Measurements from ENCODE around the gene CHN2.

Gene CHN2

GRCh38 chr7:29194594-29195427, at the start of gene CHN2:
Gene CHN2, plus strand, starts transcription at chr7:29194775.
- Histone ChIP-seq H3K4me2 (ENCODE audit: low read length) (peak within 1 kb of the TSS; percentile 75), H3K79me2 (no peaks in the 10 kb centered on the region), H3K27ac (no peak within 1 kb of the TSS), H3K36me3 (ENCODE audit: control insufficient read depth, insufficient read depth, low read length) (no peaks in the 10 kb centered on the region), H3K27me3 (ENCODE audit: control insufficient read depth, insufficient read depth, low read length) (no peaks in the 10 kb centered on the region), H3K4me1 (no peaks in the 10 kb centered on the region), H3K9ac (no peak within 1 kb of the TSS), H3K4me3 (ENCODE audit: low read depth, low read length) (peak within 1 kb of the TSS; percentile 57), H2AFZ (peak within 1 kb of the TSS; percentile 79), H3K9me3 (ENCODE audit: control insufficient read depth, low read length) (no peaks in the 10 kb centered on the region)
- no peak for TF ChIP-seq CTCF (IDR thresholded peaks at IDR 0.05)

DNA sequence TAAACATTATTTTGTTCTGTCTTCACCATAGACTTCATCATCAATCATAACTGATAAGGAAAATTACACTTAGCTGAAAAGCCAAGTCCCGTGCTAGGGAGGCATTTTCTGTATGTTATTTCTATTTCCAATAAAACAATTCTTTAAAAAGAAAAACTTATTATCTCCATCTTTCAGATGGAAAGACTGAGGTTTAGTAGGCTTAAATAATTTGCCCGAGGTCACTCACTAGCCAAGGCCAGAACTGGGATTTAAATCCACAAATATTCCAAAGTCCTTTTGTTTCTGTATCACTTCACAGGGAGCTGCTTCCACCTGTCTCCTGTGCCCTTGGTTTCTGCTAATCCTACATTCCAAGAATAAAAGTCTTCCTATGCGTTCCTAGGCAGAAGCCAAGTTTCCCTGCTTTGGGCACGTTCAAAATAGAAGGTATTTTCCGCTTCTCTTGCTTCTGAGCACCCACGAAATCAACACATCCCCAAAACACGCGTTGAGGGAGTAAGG, 49.0 kb upstream of the CHN2 start:
- Histone ChIP-seq H3K27me3 (ENCODE audit: control insufficient read depth, insufficient read depth, low read length) (peaks cover 3% of the 10 kb centered on the region), H3K9me3 (ENCODE audit: control insufficient read depth, low read length) (no peaks in the 10 kb centered on the region), H3K4me1 (no peaks in the 10 kb centered on the region), H3K9ac (no peak overlapping the region), H3K27ac (no peak overlapping the region), H2AFZ (peak overlapping the region; percentile 46), H3K36me3 (ENCODE audit: control insufficient read depth, insufficient read depth, low read length) (no peaks in the 10 kb centered on the region), H3K4me3 (ENCODE audit: low read depth, low read length) (peak overlapping the region; percentile 3), H3K4me2 (ENCODE audit: low read length) (peak overlapping the region; percentile 69), H3K79me2 (no peaks in the 10 kb centered on the region)
- no peak for TF ChIP-seq CTCF (IDR thresholded peaks at IDR 0.05)

DNA sequence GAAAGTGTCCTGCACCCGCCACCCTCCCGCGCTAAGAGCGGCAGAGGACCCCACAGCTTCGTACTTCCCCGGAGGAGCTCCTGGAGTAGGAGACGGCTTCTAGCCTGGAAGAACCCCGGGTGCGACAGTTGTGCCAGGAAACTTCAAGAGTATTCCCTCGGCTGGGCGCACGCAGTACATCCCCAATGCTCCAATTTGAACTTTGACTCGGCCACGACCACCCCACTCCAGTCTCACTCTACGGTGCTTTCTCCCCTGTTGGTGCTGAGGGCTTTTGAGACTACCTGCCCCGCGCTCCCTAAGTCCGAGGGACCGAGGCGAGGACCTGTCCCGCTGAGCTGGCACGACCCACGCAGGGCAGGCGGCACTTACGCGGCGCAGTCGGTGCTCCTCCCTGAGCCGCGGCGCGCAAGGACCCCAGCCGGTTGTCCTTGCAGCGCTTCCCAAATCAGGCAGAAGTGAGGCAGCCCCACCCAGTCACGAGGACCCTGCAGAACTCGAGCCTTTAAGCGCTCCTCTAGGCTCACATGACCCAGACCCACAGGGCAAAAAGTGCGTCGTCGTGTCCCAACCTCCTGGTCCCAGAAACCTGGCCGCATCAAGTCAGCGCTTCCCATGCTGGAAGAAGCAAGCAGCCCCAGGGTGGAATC, 48.4 kb upstream of the CHN2 start, which contains the start of gene CPVL:
Gene CPVL, minus strand, starts transcription at position 481 of the 650 bp plus-strand sequence. CDS start 25,476 bp downstream, outside the sequence.
- peak within 1 kb of the TSS; percentile 69 for H3K4me2 ChIP-seq (ENCODE audit: low read length)
- H3K9ac ChIP-seq = no peak within 1 kb of the TSS
- H3K79me2 ChIP-seq = no peaks in the 10 kb centered on the region
- H2AFZ ChIP-seq = peak within 1 kb of the TSS; percentile 46
- no peaks in the 10 kb centered on the region for H3K9me3 ChIP-seq (ENCODE audit: control insufficient read depth, low read length)
- no peaks in the 10 kb centered on the region for H3K36me3 ChIP-seq (ENCODE audit: control insufficient read depth, insufficient read depth, low read length)
- no peaks in the 10 kb centered on the region for H3K4me1 ChIP-seq
- H3K27ac ChIP-seq = no peak within 1 kb of the TSS
- no peak for TF ChIP-seq CTCF (IDR thresholded peaks at IDR 0.05)
- H3K4me3 ChIP-seq (ENCODE audit: low read depth, low read length) = peak within 1 kb of the TSS; percentile 3
- H3K27me3 ChIP-seq (ENCODE audit: control insufficient read depth, insufficient read depth, low read length) = peaks cover 3% of the 10 kb centered on the region

GRCh38 chr7:29146888-29147609, 47.5 kb upstream of the CHN2 start:
- H3K36me3 ChIP-seq (ENCODE audit: control insufficient read depth, insufficient read depth, low read length) = no peaks in the 10 kb centered on the region
- H3K27ac ChIP-seq = no peak overlapping the region
- no peaks in the 10 kb centered on the region for H3K79me2 ChIP-seq
- no peaks in the 10 kb centered on the region for H3K4me1 ChIP-seq
- H3K27me3 ChIP-seq (ENCODE audit: control insufficient read depth, insufficient read depth, low read length) = peaks cover 3% of the 10 kb centered on the region
- peak overlapping the region; percentile 69 for H3K4me2 ChIP-seq (ENCODE audit: low read length)
- TF ChIP-seq CTCF (IDR thresholded peaks at IDR 0.05) = no peak
- peak overlapping the region; percentile 3 for H3K4me3 ChIP-seq (ENCODE audit: low read depth, low read length)
- no peak overlapping the region for H3K9ac ChIP-seq
- H2AFZ ChIP-seq = no peak overlapping the region
- H3K9me3 ChIP-seq (ENCODE audit: control insufficient read depth, low read length) = no peaks in the 10 kb centered on the region

All from parathyroid adenoma (tissue), 2 donors.